ENCODE measurements around the gene ANLN. TPM values are rescaled to one million over a fixed set of nuclear protein-coding genes. Genes with fewer than 3 reads are reported as not detected.

ANLN gene
- total RNA-seq: 85.5 and 87.1 TPM in 2 replicates
- long read RNA-seq, partial matches to known transcripts: 74 of 84 reads
- long read RNA-seq, other reads (novel, unspliced or antisense): 10 of 84 reads

- Mint-ChIP-seq H3K27ac (ENCODE audit: unreplicated experiment) (peak within 1 kb of the TSS; percentile 93), H3K4me3 (peak within 1 kb of the TSS; percentile 87), H3K27me3 (ENCODE audit: low read depth) (no peaks in the 10 kb centered on the region), H3K36me3 (ENCODE audit: low read depth) (peaks cover 3% of the 10 kb centered on the region), H3K9me3 (no peaks in the 10 kb centered on the region), H3K4me1 (peaks cover 40% of the 10 kb centered on the region)
- no peak for TF ChIP-seq CTCF (conservative IDR thresholded peaks at IDR 0.05)
- peak; percentile 88 for DNase-seq (ENCODE audit: low read depth, low spot score)
Observed at GRCh38 chr7:36389371-36390198, at the start of gene ANLN. ANLN (plus strand) TSS chr7:36389862; CDS start chr7:36390027, 165 bp downstream.

- no peak overlapping the region for H3K27ac Mint-ChIP-seq (ENCODE audit: unreplicated experiment)
- no peak overlapping the region for H3K4me3 Mint-ChIP-seq
- peaks cover 7% of the 10 kb centered on the region for H3K36me3 Mint-ChIP-seq (ENCODE audit: low read depth)
- no peak for TF ChIP-seq CTCF (conservative IDR thresholded peaks at IDR 0.05)
- peaks cover 4% of the 10 kb centered on the region for H3K9me3 Mint-ChIP-seq
- no peak for DNase-seq (ENCODE audit: low read depth, low spot score)
- no peaks in the 10 kb centered on the region for H3K4me1 Mint-ChIP-seq
- H3K27me3 Mint-ChIP-seq (ENCODE audit: low read depth): no peaks in the 10 kb centered on the region
Observed at GRCh38 chr7:36343548-36343947, 46.1 kb upstream of the ANLN start.

- Mint-ChIP-seq H3K9me3 (peaks cover 4% of the 10 kb centered on the region), H3K27me3 (ENCODE audit: low read depth) (no peaks in the 10 kb centered on the region), H3K36me3 (ENCODE audit: low read depth) (peaks cover 3% of the 10 kb centered on the region), H3K27ac (ENCODE audit: unreplicated experiment) (no peak overlapping the region), H3K4me3 (no peak overlapping the region), H3K4me1 (no peaks in the 10 kb centered on the region)
- no peak for DNase-seq (ENCODE audit: low read depth, low spot score)
- TF ChIP-seq CTCF (conservative IDR thresholded peaks at IDR 0.05): no peak
Observed at GRCh38 chr7:36344622-36345021, 45.0 kb upstream of the ANLN start.

GRCh38 chr7:36346260-36346831 is 43.3 kb upstream of the ANLN start:
- Mint-ChIP-seq H3K27ac (ENCODE audit: unreplicated experiment) (no peak overlapping the region), H3K27me3 (ENCODE audit: low read depth) (no peaks in the 10 kb centered on the region), H3K4me1 (no peaks in the 10 kb centered on the region), H3K9me3 (peaks cover 4% of the 10 kb centered on the region), H3K36me3 (ENCODE audit: low read depth) (peaks cover 3% of the 10 kb centered on the region), H3K4me3 (no peak overlapping the region)
- TF ChIP-seq CTCF (conservative IDR thresholded peaks at IDR 0.05): no peak
- DNase-seq (ENCODE audit: low read depth, low spot score): no peak

- Mint-ChIP-seq H3K4me1 (no peaks in the 10 kb centered on the region), H3K27me3 (ENCODE audit: low read depth) (no peaks in the 10 kb centered on the region), H3K4me3 (no peak overlapping the region), H3K9me3 (peaks cover 4% of the 10 kb centered on the region), H3K36me3 (ENCODE audit: low read depth) (peaks cover 3% of the 10 kb centered on the region), H3K27ac (ENCODE audit: unreplicated experiment) (no peak overlapping the region)
- no peak for TF ChIP-seq CTCF (conservative IDR thresholded peaks at IDR 0.05)
- no peak for DNase-seq (ENCODE audit: low read depth, low spot score)
Observed at GRCh38 chr7:36348256-36348655, 41.4 kb upstream of the ANLN start.

Data from neural crest cell (in vitro differentiated cells).